HL-60/S4 treated with retinoic acid at 250 ng/mL for 4 days and 3 days (cell line): Measurements from ENCODE around the gene SAMD11.

ENCODE experiments used
- in situ Hi-C: fragments of 300-500 bp; cut with MboI; formaldehyde crosslinking; loops from 2 replicates; pipeline ENCODE4 v1.7.0; 2022; ENCODE audit warnings: low sequenced_read_pairs

Gene SAMD11

GRCh38 chr1:992362-992761 lies 68.6 kb downstream of the SAMD11 start:
- in situ Hi-C loops = no loop called here

- in situ Hi-C loops = no loop called here
Observed at GRCh38 chr1:993379-993995, 69.8 kb downstream of the SAMD11 start.
